A549 (cell line): ENCODE measurements around the gene CDK18. TPM values are rescaled to one million over a fixed set of nuclear protein-coding genes. Genes with fewer than 3 reads are reported as not detected.

Experiments used
- ATAC-seq, 2 experiments: fragments of 200-7000 bp in 1 of 2; fragments of >200 bp in 1 of 2; cut with Nextera tagmentation in 1 of 2; cut with Tn5 transposase in 1 of 2; 3 replicates each; pipeline versions ENCODE4 v1.8.0 to v1.9.1; 2018 to 2020; ENCODE audit warnings: mild to moderate bottlenecking in 1 of 2, moderate library complexity in 1 of 2
- CTCF ChIA-PET: fragments of 300-600 bp; sonication (Branson Sonifier 250); formaldehyde crosslinking; extraction: SDS; loops from one replicate; lab custom pipeline; 2021; ENCODE audit warnings: antibody characterized with exemption, inconsistent platforms; lab: Yijun Ruan, JAX
- POLR2A ChIA-PET: fragments of 350-600 bp; formaldehyde crosslinking; extraction: SDS; loops from one replicate; lab custom pipeline; 2021; ENCODE audit warnings: antibody characterized with exemption, inconsistent platforms; lab: Yijun Ruan, JAX
- DNase-seq, 2 experiments: peaks; one replicate each; pipeline versions ENCODE4 v3.0.0 to v3.0.0-alpha.2; 2011 to 2016; ENCODE audit warnings: low read depth in 1 of 2, low spot score in 1 of 2
- FAIRE-seq: peaks from 2 replicates; lab custom pipeline; 2011; peaks lifted over from hg19 to GRCh38; lab: Jason Lieb, UNC
- H3K27ac ChIP-seq, 2 experiments: fragments of >200 bp; sonication (Bioruptor Twin); formaldehyde crosslinking; 3 replicates each; pipeline ENCODE4 v1.5.1; 2016 to 2017
- H3K4me1 ChIP-seq: fragments of >200 bp; sonication (Bioruptor Twin); formaldehyde crosslinking; 3 replicates; pipeline ENCODE4 v1.6.1; 2016
- H3K4me2 ChIP-seq: fragments of >200 bp; sonication (Bioruptor Twin); formaldehyde crosslinking; 3 replicates; pipeline ENCODE4 v1.6.1; 2016
- H3K4me3 ChIP-seq: fragments of >200 bp; sonication (Bioruptor Twin); formaldehyde crosslinking; 3 replicates; pipeline ENCODE4 v1.5.1; 2016
- H3K9me3 ChIP-seq: fragments of >200 bp; sonication (Bioruptor Twin); formaldehyde crosslinking; 3 replicates; pipeline ENCODE4 v1.6.1; 2016
- ATOH8 ChIP-seq: fragments of 250-450 bp; sonication (Bioruptor Pico); IDR thresholded peaks from 2 replicates; pipeline ENCODE4 v1.5.0; 2020; ENCODE audit warnings: low read depth, mild to moderate bottlenecking, moderate library complexity
- BHLHE40 ChIP-seq: IDR thresholded peaks from 2 replicates; pipeline ENCODE4 v1.6.1; 2012; ENCODE audit warnings: low read depth, low read length, inconsistent platforms
- CHD2 ChIP-seq: fragments of 150-350 bp; IDR thresholded peaks from 2 replicates; pipeline ENCODE4 v1.6.1; 2014; ENCODE audit warnings: low read length; ENCODE audit not compliant: partially characterized antibody
- CHD4 ChIP-seq: fragments of 200-600 bp; sonication (generic); IDR thresholded peaks from 2 replicates; pipeline ENCODE4 v1.6.1; 2016; ENCODE audit warnings: antibody characterized with exemption, mild to moderate bottlenecking, borderline replicate concordance
- CTCF ChIP-seq: fragments of >200 bp; sonication (Bioruptor Twin); formaldehyde crosslinking; IDR thresholded peaks from 3 replicates; pipeline ENCODE4 v1.5.1; 2016
- EP300 ChIP-seq, 2 experiments: fragments of >200 bp; sonication (Bioruptor Twin); formaldehyde crosslinking; IDR thresholded peaks; 2 replicates in 1 of 2; 3 replicates in 1 of 2; pipeline ENCODE4 v1.6.1; 2016 to 2017
- HOXA7 ChIP-seq: fragments of 250-450 bp; sonication (Bioruptor Pico); IDR thresholded peaks from 2 replicates; pipeline ENCODE4 v1.5.0; 2020; ENCODE audit warnings: mild to moderate bottlenecking, moderate library complexity
- JUN ChIP-seq, 2 experiments: fragments of >200 bp; sonication (Bioruptor Twin); formaldehyde crosslinking; IDR thresholded peaks; 2 replicates in 1 of 2; 3 replicates in 1 of 2; pipeline ENCODE4 v1.6.1; 2016 to 2017
- MAX ChIP-seq: IDR thresholded peaks from 2 replicates; pipeline ENCODE4 v1.6.1; 2012
- MAZ ChIP-seq: fragments of 150-350 bp; IDR thresholded peaks from 2 replicates; pipeline ENCODE4 v1.6.1; 2014; ENCODE audit warnings: antibody characterized with exemption, low read depth, low read length, borderline replicate concordance
- NPAS2 ChIP-seq: fragments of 250-450 bp; sonication (Bioruptor Pico); IDR thresholded peaks from 2 replicates; pipeline ENCODE4 v1.8.0; 2022; ENCODE audit warnings: mild to moderate bottlenecking, moderate library complexity, borderline replicate concordance
- POLR2AphosphoS2 ChIP-seq: conservative IDR thresholded peaks from 2 replicates; pipeline ENCODE4 v1.6.1; 2012; ENCODE audit warnings: low read length, improper control_type of control experiment, inconsistent platforms
- RCOR1 ChIP-seq: fragments of 150-350 bp; IDR thresholded peaks from 2 replicates; pipeline ENCODE4 v1.6.1; 2014; ENCODE audit warnings: antibody characterized with exemption, low read length, low read depth
- REST ChIP-seq: fragments of 200-600 bp; sonication (generic); IDR thresholded peaks from 2 replicates; pipeline ENCODE4 v1.6.1; 2016; ENCODE audit warnings: antibody characterized with exemption, mild to moderate bottlenecking, moderate library complexity
- SREBF2 ChIP-seq: fragments of 450-650 bp; IDR thresholded peaks from 2 replicates; pipeline ENCODE4 v1.6.1; 2014; ENCODE audit warnings: mild to moderate bottlenecking, moderate library complexity
- TP53 ChIP-seq: fragments of 250-450 bp; sonication (Bioruptor Pico); IDR thresholded peaks from 2 replicates; pipeline ENCODE4 v1.5.0; 2021; ENCODE audit warnings: mild to moderate bottlenecking, moderate library complexity
- USF2 ChIP-seq: fragments of 450-650 bp; IDR thresholded peaks from 2 replicates; pipeline ENCODE4 v1.6.1; 2014; ENCODE audit warnings: antibody characterized with exemption
- ZC3H11A ChIP-seq: fragments of 450-650 bp; IDR thresholded peaks from 2 replicates; pipeline ENCODE4 v1.6.1; 2014; ENCODE audit warnings: antibody characterized with exemption, mild to moderate bottlenecking
- ZFP36 ChIP-seq: fragments of 450-650 bp; IDR thresholded peaks from 2 replicates; pipeline ENCODE4 v1.6.1; 2014; ENCODE audit warnings: borderline replicate concordance; ENCODE audit not compliant: partially characterized antibody
- WGBS: methylation state at CpG from one replicate; pipeline ENCODE4 v1.1.6; 2017; ENCODE audit errors: missing lambda C conversion rate; 5-methylcytosine and 5-hydroxymethylcytosine counted together
- polyA plus RNA-seq, 4 experiments: library from polyadenylated mRNA; depleted of rRNA in 3 of 4; stranded (reverse); fragments of >200 nt; fragmentation: RNase III in 1 of 4; extraction: RNeasy Plus Mini Kit Qiagen cat#74134 plus additional on column Dnase treatment in 1 of 4; gene quantifications; 2 replicates in 3 of 4; 3 replicates in 1 of 4; pipeline ENCODE4 v1.2.3, GENCODE V29; 2011 to 2017

The CDK18 gene
- polyA plus RNA-seq, 2 of the 4 experiments (the other 2 are of a cell fraction): 0.75 to 2.0 TPM

GRCh38 chr1:205472737-205473441 lies 31.6 kb upstream of the CDK18 start (continued):
- TF ChIP-seq SREBF2: no peak
- TF ChIP-seq BHLHE40: no peak
- TF ChIP-seq RCOR1: no peak

- 24% methylated on average over 4 of the region's 4 CpGs for WGBS
- no peak for TF ChIP-seq NPAS2 (CRISPR knock-in tag)
- no peak for TF ChIP-seq HOXA7 (CRISPR knock-in tag)
- TF ChIP-seq, all 56 proteins: peak for 0
- ChIA-PET POLR2A (no interaction called here), CTCF (interaction anchor here (0.9 to 11.9 kb wide), 8 partner anchors 13 to 76 kb away, joined by 3 to 158 read pairs (median 5); no protein-coding TSS in a partner anchor)
- DNase-seq (no peak), FAIRE-seq (no peak), ATAC-seq (peak; percentile 8 to 15; a peak in 2 of 6 replicates)
- Histone ChIP-seq H3K4me1 (peaks cover 15% of the 10 kb centered on the region), H3K4me3 (no peak overlapping the region), H3K4me2 (no peak overlapping the region), H3K27ac (no peak overlapping the region), H3K9me3 (peaks cover 22% of the 10 kb centered on the region)
Measured at GRCh38 chr1:205473475-205473874, 31.0 kb upstream of the CDK18 start.

- ATAC-seq: no peak
- TF ChIP-seq MAZ: no peak
- no peak for TF ChIP-seq CTCF
- TF ChIP-seq ATOH8: no peak
- TF ChIP-seq, all 56 proteins: peak for 0
- peaks cover 17% of the 10 kb centered on the region for H3K4me1 ChIP-seq
- no peak overlapping the region for H3K4me2 ChIP-seq
- H3K27ac ChIP-seq: no peak overlapping the region
- ChIA-PET POLR2A (no interaction called here), CTCF (interaction anchor here (1.0 to 11.9 kb wide), 11 partner anchors 7 to 77 kb away, joined by 3 to 158 read pairs (median 4); no protein-coding TSS in a partner anchor)
- no peak overlapping the region for H3K4me3 ChIP-seq
- no peak for FAIRE-seq
- DNase-seq: no peak
- WGBS: 44% methylated on average over 7 of the region's 7 CpGs
- peaks cover 22% of the 10 kb centered on the region for H3K9me3 ChIP-seq
Measured at GRCh38 chr1:205473966-205474365, 30.5 kb upstream of the CDK18 start.

GRCh38 chr1:205474571-205474970 lies 29.9 kb upstream of the CDK18 start:
- H3K4me3 ChIP-seq: no peak overlapping the region
- H3K4me1 ChIP-seq: peaks cover 17% of the 10 kb centered on the region
- POLR2A ChIA-PET: no interaction called here

More at GRCh38 chr1:205474571-205474970, 29.9 kb upstream of the CDK18 start:
- H3K9me3 ChIP-seq: peaks cover 22% of the 10 kb centered on the region
- TF ChIP-seq USF2: no peak
- no peak for TF ChIP-seq JUN (IDR thresholded peaks at IDR 0.05)
- TF ChIP-seq CHD2: no peak
- TF ChIP-seq REST: no peak
- no peak for TF ChIP-seq ZFP36
- TF ChIP-seq EP300 (IDR thresholded peaks at IDR 0.05): no peak
- no peak for TF ChIP-seq CHD4
- no peak for TF ChIP-seq MAX
- TF ChIP-seq TP53 (CRISPR knock-in tag): no peak
- TF ChIP-seq POLR2AphosphoS2: no peak
- TF ChIP-seq ZC3H11A: no peak
- WGBS: 58% methylated on average over 3 of the region's 3 CpGs
- no peak overlapping the region for H3K27ac ChIP-seq
- ATAC-seq: no peak
- FAIRE-seq: no peak
- DNase-seq: no peak
- CTCF ChIA-PET: interaction anchor here (0.6 to 11.9 kb wide), 17 partner anchors 8 to 149 kb away, joined by 3 to 158 read pairs (median 5); no protein-coding TSS in a partner anchor
- no peak overlapping the region for H3K4me2 ChIP-seq
